CD14-positive monocyte (primary cell): ENCODE measurements around the gene ARMC6. TPM values are rescaled to one million over a fixed set of nuclear protein-coding genes. Genes with fewer than 3 reads are reported as not detected.

ENCODE experiments used
- DNase-seq, 3 donors: peaks; one replicate each; pipeline ENCODE4 v3.0.0-alpha.2; 2011 to 2022
- H2AFZ ChIP-seq: 2 replicates; pipeline ENCODE4 v1.6.0; 2012; ENCODE audit warnings: mild to moderate bottlenecking, low read depth, low read length, inconsistent platforms; ENCODE audit not compliant: insufficient read depth, poor library complexity, severe bottlenecking
- H3K27ac ChIP-seq, 2 donors: 1 replicate in 1 of 2; 2 replicates in 1 of 2; pipeline ENCODE4 v1.5.1; 2012 to 2013; ENCODE audit warnings: low read length in 2 of 2, control low read depth in 1 of 2, inconsistent platforms in 1 of 2, low read depth in 1 of 2, mild to moderate bottlenecking in 1 of 2
- H3K27me3 ChIP-seq, 2 donors: one replicate each; pipeline versions ENCODE4 v1.6.0 to v1.6.1; 2011 to 2013; ENCODE audit warnings: low read length in 2 of 2; ENCODE audit not compliant: control insufficient read depth in 2 of 2, insufficient read depth in 2 of 2
- H3K36me3 ChIP-seq, 2 donors: replicated peaks in 1 of 2; 1 replicate in 1 of 2; 2 replicates in 1 of 2; pipeline versions ENCODE4 v1.5.1 to v1.6.1; 2012 to 2013; ENCODE audit warnings: low read length in 2 of 2, control low read depth in 1 of 2, inconsistent platforms in 1 of 2, mild to moderate bottlenecking in 1 of 2; ENCODE audit not compliant: insufficient read depth in 2 of 2, control insufficient read depth in 1 of 2
- H3K4me1 ChIP-seq, 2 donors: 1 replicate in 1 of 2; 2 replicates in 1 of 2; pipeline versions ENCODE4 v1.5.1 to v1.6.1; 2012 to 2013; ENCODE audit warnings: low read length in 2 of 2, control low read depth in 1 of 2, inconsistent platforms in 1 of 2, mild to moderate bottlenecking in 1 of 2, moderate library complexity in 1 of 2; ENCODE audit not compliant: insufficient read depth in 2 of 2, control insufficient read depth in 1 of 2
- H3K4me2 ChIP-seq: replicated peaks from 2 replicates; pipeline ENCODE3; 2012; ENCODE audit warnings: low read length, moderate library complexity, mild to moderate bottlenecking; ENCODE audit not compliant: poor library complexity, severe bottlenecking; ENCODE audit errors: extremely low read depth
- H3K4me3 ChIP-seq, 3 experiments: fragments of 200-600 bp in 1 of 3; sonication (generic) in 1 of 3; replicated peaks in 1 of 3; 1 replicate in 2 of 3; 2 replicates in 1 of 3; pipeline ENCODE4 v1.5.1; 2011 to 2013; ENCODE audit warnings: low read length in 3 of 3, mild to moderate bottlenecking in 3 of 3, control low read depth in 2 of 3, low read depth in 2 of 3, inconsistent platforms in 1 of 3, moderate library complexity in 1 of 3
- H3K79me2 ChIP-seq: 2 replicates; pipeline ENCODE4 v1.6.0; 2012; ENCODE audit warnings: mild to moderate bottlenecking, control low read depth, inconsistent platforms, low read length, moderate library complexity; ENCODE audit not compliant: insufficient read depth
- H3K9ac ChIP-seq: 2 replicates; pipeline ENCODE4 v1.6.0; 2017; ENCODE audit warnings: low read length, mild to moderate bottlenecking; ENCODE audit not compliant: insufficient read depth, poor library complexity, severe bottlenecking
- H3K9me3 ChIP-seq, 2 donors: replicated peaks in 1 of 2; 1 replicate in 1 of 2; 2 replicates in 1 of 2; pipeline versions ENCODE4 v1.5.1 to v1.6.1; 2012 to 2013; ENCODE audit warnings: low read length in 2 of 2, control low read depth in 1 of 2; ENCODE audit not compliant: control insufficient read depth in 1 of 2, insufficient read depth in 1 of 2
- H4K20me1 ChIP-seq: 2 replicates; pipeline ENCODE4 v1.6.0; 2012; ENCODE audit warnings: mild to moderate bottlenecking, low read length, control low read depth, moderate library complexity; ENCODE audit not compliant: insufficient read depth
- H3K27ac Mint-ChIP-seq, 7 donors: one replicate each; pipeline ENCODE4 v1.8.0; 2020; ENCODE audit warnings: mild to moderate bottlenecking in 7 of 7, mixed read lengths in 7 of 7, moderate library complexity in 6 of 7, inconsistent platforms in 2 of 7
- H3K27me3 Mint-ChIP-seq, 3 donors: one replicate each; pipeline ENCODE4 v1.8.0; 2021 to 2022; ENCODE audit warnings: low read depth in 3 of 3, mild to moderate bottlenecking in 3 of 3, mixed read lengths in 3 of 3, moderate library complexity in 3 of 3, inconsistent platforms in 1 of 3
- H3K36me3 Mint-ChIP-seq, 2 donors: one replicate each; pipeline ENCODE4 v1.8.0; 2020; ENCODE audit warnings: mixed read lengths in 2 of 2, inconsistent platforms in 1 of 2, mild to moderate bottlenecking in 1 of 2
- H3K4me1 Mint-ChIP-seq: one replicate; pipeline ENCODE4 v1.8.0; 2020; ENCODE audit warnings: mild to moderate bottlenecking, mixed read lengths
- H3K4me3 Mint-ChIP-seq, 2 donors: one replicate each; pipeline ENCODE4 v1.8.0; 2020; ENCODE audit warnings: mild to moderate bottlenecking in 2 of 2, mixed read lengths in 2 of 2, moderate library complexity in 1 of 2
- H3K9me3 Mint-ChIP-seq, 7 donors: one replicate each; pipeline ENCODE4 v1.8.0; 2020 to 2022; ENCODE audit warnings: mixed read lengths in 7 of 7, mild to moderate bottlenecking in 6 of 7, moderate library complexity in 6 of 7, inconsistent platforms in 2 of 7
- CTCF ChIP-seq: fragments of 200-600 bp; IDR thresholded peaks from one replicate; pipeline ENCODE4 v1.8.0; 2022; ENCODE audit warnings: antibody characterized with exemption, mild to moderate bottlenecking
- WGBS: methylation state at CpG from one replicate; pipeline ENCODE4 v1.1.5; 2013; ENCODE audit warnings: missing lambda C conversion rate; ENCODE audit not compliant: insufficient coverage; 5-methylcytosine and 5-hydroxymethylcytosine counted together
- intact Hi-C, 2 donors: fragments of 100-400 bp; cut with micrococcal nuclease; formaldehyde crosslinking; loops; one replicate each; pipeline versions ENCODE4 v1.15.0 to v1.15.1; 2023
- polyA plus RNA-seq, 3 donors: library from polyadenylated mRNA; depleted of rRNA in 1 of 3; unstranded in 2 of 3; stranded (reverse) in 1 of 3; fragments of 300-500 nt in 2 of 3; fragments of >200 nt in 1 of 3; fragmentation: Illumina TruSeq in 2 of 3; gene quantifications; 1 replicate in 2 of 3; 2 replicates in 1 of 3; pipeline ENCODE4 v1.2.3, GENCODE V29; 2012 to 2021

Gene ARMC6
- polyA plus RNA-seq, 3 donors = 22.3 to 29.6 (median 26.1) TPM

GRCh38 chr19:19053508-19054314, 20.3 kb downstream of the ARMC6 start:
- 91% methylated on average over 24 of the region's 25 CpGs for WGBS
- Mint-ChIP-seq H3K36me3 (peaks cover 76 to 92% of the 10 kb centered on the region in 2 donors), H3K4me1 (peaks cover 2% of the 10 kb centered on the region), H3K9me3 (peaks cover 0 to 2% (median 0%) of the 10 kb centered on the region in 7 donors), H3K27me3 (peaks cover 0 to 2% (median 0%) of the 10 kb centered on the region in 3 donors), H3K4me3 (no peak overlapping the region), H3K27ac (peak overlapping the region in 1 of 7 donors; percentile 54)
- Histone ChIP-seq H4K20me1 (no peaks in the 10 kb centered on the region), H3K4me1 (no peaks in the 10 kb centered on the region), H3K9ac (no peak overlapping the region), H3K9me3 (no peaks in the 10 kb centered on the region), H3K27ac (no peak overlapping the region), H2AFZ (no peak overlapping the region), H3K4me3 (no peak overlapping the region), H3K4me2 (no peak overlapping the region), H3K27me3 (no peaks in the 10 kb centered on the region), H3K36me3 (peaks cover 78 to 93% of the 10 kb centered on the region in 2 donors), H3K79me2 (no peaks in the 10 kb centered on the region)
- intact Hi-C loops = loop anchor here (5.0 kb wide), 1 partner anchor 84 kb away; the partner anchor contains the start of gene TMEM161A (in 2 of the 2)
- peak; percentile 37 to 58 (median 50) for DNase-seq
- TF ChIP-seq CTCF = peak; percentile 90

DNA sequence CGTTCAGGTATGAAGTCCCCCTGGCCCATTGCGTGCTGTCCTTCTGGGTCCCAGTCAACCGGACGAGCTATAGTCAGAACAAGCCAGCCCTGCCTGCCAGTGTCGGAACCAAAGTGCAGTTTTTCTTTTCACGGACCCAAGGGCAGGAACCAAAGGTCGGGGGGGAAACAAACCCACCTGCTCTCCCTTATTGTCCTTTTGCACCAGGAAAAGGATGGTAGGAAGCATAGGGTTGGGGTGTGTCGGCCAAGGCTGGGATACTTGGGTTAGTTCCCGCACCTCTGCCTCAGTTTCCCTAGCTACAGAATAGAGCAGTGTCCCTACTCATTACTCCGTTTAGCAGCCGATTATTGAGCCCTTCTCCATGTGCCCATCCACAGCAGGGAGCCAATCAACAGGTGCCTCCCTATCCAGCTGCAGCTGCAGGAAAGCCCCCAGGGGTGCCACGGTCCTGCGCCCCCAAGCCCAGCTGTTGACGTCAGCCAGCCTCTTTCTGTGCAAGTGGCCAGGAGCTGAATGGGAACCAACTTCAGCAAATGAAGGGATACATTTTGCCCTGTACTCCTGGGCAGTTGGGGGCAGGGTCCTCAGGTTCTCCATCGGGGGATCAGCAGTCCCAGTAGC, 21.0 kb downstream of the ARMC6 start:
- intact Hi-C loops = loop anchor here (5.0 kb wide), 1 partner anchor 83 kb away; the partner anchor contains the start of gene TMEM161A (in 2 of the 2)
- WGBS = 99% methylated on average over 9 of the region's 15 CpGs
- peaks cover 2% of the 10 kb centered on the region for H3K4me1 Mint-ChIP-seq

More for the DNA sequence above, 21.0 kb downstream of the ARMC6 start:
- no peak overlapping the region for H3K4me2 ChIP-seq
- TF ChIP-seq CTCF = no peak
- H3K4me3 ChIP-seq = no peak overlapping the region
- H2AFZ ChIP-seq = no peak overlapping the region
- H3K27ac ChIP-seq = no peak overlapping the region
- DNase-seq = no peak
- H3K27me3 ChIP-seq = no peaks in the 10 kb centered on the region
- Mint-ChIP-seq H3K9me3 (peaks cover 0 to 5% (median 0%) of the 10 kb centered on the region in 7 donors), H3K27me3 (peaks cover 0 to 2% (median 0%) of the 10 kb centered on the region in 3 donors), H3K36me3 (peaks cover 76 to 97% of the 10 kb centered on the region in 2 donors), H3K4me3 (no peak overlapping the region), H3K27ac (peak overlapping the region in 1 of 7 donors; percentile 54)
- H3K4me1 ChIP-seq = no peaks in the 10 kb centered on the region
- peaks cover 82 to 93% of the 10 kb centered on the region in 2 donors for H3K36me3 ChIP-seq
- H3K9me3 ChIP-seq = no peaks in the 10 kb centered on the region
- H3K9ac ChIP-seq = no peak overlapping the region
- H4K20me1 ChIP-seq = no peaks in the 10 kb centered on the region
- H3K79me2 ChIP-seq = no peaks in the 10 kb centered on the region
